Peyer's patch (tissue), 4 donors: ENCODE measurements around the gene ETV6. TPM values are rescaled to one million over a fixed set of nuclear protein-coding genes. Genes with fewer than 3 reads are reported as not detected.

Experiments
- DNase-seq, 3 donors: peaks; one replicate each; pipeline ENCODE4 v3.0.0-alpha.2; 2017 to 2019
- H3K27ac ChIP-seq, 4 donors: fragments of 200-600 bp; sonication (generic); one replicate each; pipeline ENCODE4 v1.5.1; 2016 to 2019
- H3K27me3 ChIP-seq, 2 donors: fragments of 200-600 bp; sonication (generic); one replicate each; pipeline ENCODE4 v1.5.1; 2019
- H3K36me3 ChIP-seq, 3 donors: fragments of 200-600 bp; sonication (generic); one replicate each; pipeline ENCODE4 v1.5.1; 2016 to 2019
- H3K4me1 ChIP-seq, 4 donors: fragments of 200-600 bp; sonication (generic); one replicate each; pipeline ENCODE4 v1.5.1; 2016 to 2019
- H3K4me3 ChIP-seq, 4 donors: fragments of 200-600 bp; sonication (generic); 1 replicate in 3 of 4; 2 replicates in 1 of 4; pipeline ENCODE4 v1.5.1; 2016 to 2019; ENCODE audit warnings: mild to moderate bottlenecking in 1 of 4
- H3K9me3 ChIP-seq, 4 donors: fragments of 200-600 bp; sonication (generic); one replicate each; pipeline ENCODE4 v1.5.1; 2016 to 2019; ENCODE audit warnings: mild to moderate bottlenecking in 1 of 4
- CTCF ChIP-seq, 6 experiments: fragments of 450-650 bp in 4 of 6; fragments of 200-600 bp in 2 of 6; sonication (generic) in 1 of 6; IDR thresholded peaks; one replicate each; pipeline ENCODE4 v1.5.1; 2017 to 2019; ENCODE audit warnings: antibody characterized with exemption in 6 of 6, mild to moderate bottlenecking in 3 of 6, moderate library complexity in 1 of 6
- POLR2A ChIP-seq, 2 donors: fragments of 450-650 bp; IDR thresholded peaks; one replicate each; pipeline ENCODE4 v1.5.1; 2017; ENCODE audit warnings: antibody characterized with exemption in 2 of 2, mild to moderate bottlenecking in 2 of 2, moderate library complexity in 2 of 2
- total RNA-seq, 4 donors: library from RNA; depleted of rRNA; stranded (reverse); fragments of >200 nt; gene quantifications; one replicate each; pipeline ENCODE4 v1.1.0, GENCODE V29; 2016

ETV6 gene
- total RNA-seq, 4 donors from 2014 or later: 35.4 to 49.5 (median 42.2) TPM

DNA sequence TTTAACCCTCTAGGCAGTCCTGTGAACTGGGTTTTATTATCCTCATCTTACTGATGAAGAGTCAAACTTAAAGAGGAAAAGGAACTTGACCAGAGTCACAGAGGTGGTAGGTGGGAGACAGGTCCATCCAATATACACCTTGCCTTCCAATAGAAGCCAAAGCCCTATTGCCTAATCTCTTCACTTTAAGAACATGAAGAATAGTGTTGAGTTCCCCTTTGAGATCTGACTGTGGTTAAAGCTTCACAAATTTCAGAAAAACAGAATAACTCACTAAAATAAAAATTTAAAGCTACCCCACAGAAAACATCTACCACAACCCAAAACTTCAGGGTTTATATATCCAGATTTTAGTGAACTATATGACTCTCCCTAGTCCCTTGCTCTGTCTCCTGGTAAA lies 115.4 kb downstream of the ETV6 start:
- TF ChIP-seq CTCF (IDR thresholded peaks at IDR 0.05): no peak
- no peak for TF ChIP-seq POLR2A (IDR thresholded peaks at IDR 0.05)
- peaks cover 0 to 69% (median 19%) of the 10 kb centered on the region in 4 donors for H3K4me1 ChIP-seq
- no peaks in the 10 kb centered on the region for H3K36me3 ChIP-seq
- peak overlapping the region; percentile 51 to 81 (median 64) for H3K27ac ChIP-seq
- no peak overlapping the region for H3K4me3 ChIP-seq
- no peak for DNase-seq
- no peaks in the 10 kb centered on the region for H3K27me3 ChIP-seq
- H3K9me3 ChIP-seq: no peaks in the 10 kb centered on the region

DNA sequence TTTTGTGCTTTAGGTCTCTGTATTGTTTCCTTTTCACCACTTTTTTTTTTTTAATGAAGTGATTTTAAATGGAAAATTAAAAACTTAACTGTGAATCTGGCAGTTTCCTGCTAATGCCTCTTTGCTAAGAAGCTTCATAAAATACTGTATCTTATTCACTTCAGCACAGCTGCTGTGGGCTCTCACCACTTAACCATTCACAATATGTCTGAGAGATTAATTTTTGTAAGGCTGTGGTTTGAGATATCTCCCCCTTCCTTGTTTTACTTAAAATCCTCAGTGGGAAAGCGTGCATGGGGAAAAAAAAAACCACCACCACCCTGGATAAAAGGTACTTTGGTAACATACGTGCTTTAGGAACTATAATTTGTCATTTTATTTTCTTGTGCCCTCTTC lies 115.9 kb downstream of the ETV6 start:
- H3K27ac ChIP-seq: peak overlapping the region; percentile 52 to 81 (median 70)
- H3K4me3 ChIP-seq: no peak overlapping the region
- TF ChIP-seq POLR2A (IDR thresholded peaks at IDR 0.05) (no peak), CTCF (IDR thresholded peaks at IDR 0.05) (no peak)
- H3K27me3 ChIP-seq: no peaks in the 10 kb centered on the region
- no peaks in the 10 kb centered on the region for H3K9me3 ChIP-seq
- no peaks in the 10 kb centered on the region for H3K36me3 ChIP-seq
- H3K4me1 ChIP-seq: peaks cover 0 to 73% (median 19%) of the 10 kb centered on the region in 4 donors
- DNase-seq: no peak

DNA sequence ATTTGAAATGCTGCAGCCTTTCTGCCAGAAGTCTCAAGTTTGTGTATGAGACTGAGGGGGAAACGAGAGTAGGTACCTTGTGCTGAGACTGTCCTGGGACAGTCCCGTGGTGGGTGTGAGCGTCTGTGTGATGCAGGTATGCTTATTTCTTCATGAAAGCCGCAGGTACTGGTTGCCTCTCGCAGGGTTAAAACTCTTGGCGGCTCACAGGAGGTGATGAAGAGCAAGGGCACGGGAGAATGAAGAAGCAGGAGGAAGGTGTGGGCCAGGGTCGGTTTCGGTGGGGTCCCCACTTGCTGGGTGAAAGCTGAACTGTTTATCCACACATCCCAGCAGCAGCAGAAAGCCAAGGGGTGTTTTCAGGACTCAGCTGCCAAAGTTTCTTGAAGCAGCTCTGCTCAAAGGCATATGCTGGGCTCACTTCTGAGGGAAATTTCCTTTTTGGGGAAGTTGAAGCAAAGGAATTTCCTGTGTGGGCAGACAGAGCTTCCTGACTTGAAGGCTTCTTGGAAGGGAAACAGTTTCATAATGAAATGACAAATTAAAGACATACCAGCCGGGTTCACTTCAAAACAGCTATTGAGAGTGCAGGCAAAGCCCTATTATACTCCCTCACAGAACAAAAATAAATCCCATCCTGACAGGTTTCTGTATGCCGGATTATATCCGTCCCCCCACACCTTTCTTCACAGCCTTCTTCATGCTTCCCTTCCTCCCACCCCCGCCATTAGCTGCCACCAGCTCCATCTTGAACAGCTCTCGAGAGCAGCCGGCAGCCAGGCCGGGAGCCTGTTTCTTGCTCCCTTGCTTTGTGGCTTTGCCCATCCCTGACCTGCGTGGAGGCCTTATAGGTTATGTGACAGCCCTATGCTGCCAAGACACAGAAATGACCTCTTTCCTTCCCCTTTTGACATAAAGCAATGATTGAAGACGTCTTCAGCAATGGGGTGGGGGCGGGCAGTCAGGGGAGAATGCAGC lies 116.6 kb downstream of the ETV6 start:
- no peaks in the 10 kb centered on the region for H3K9me3 ChIP-seq
- H3K36me3 ChIP-seq: no peaks in the 10 kb centered on the region
- peak overlapping the region; percentile 52 to 81 (median 70) for H3K27ac ChIP-seq
- peak in 2 of 3 donors; percentile 75 to 85 for DNase-seq
- no peak overlapping the region for H3K4me3 ChIP-seq
- H3K4me1 ChIP-seq: peaks cover 0 to 74% (median 19%) of the 10 kb centered on the region in 4 donors
- TF ChIP-seq POLR2A (IDR thresholded peaks at IDR 0.05) (no peak), CTCF (IDR thresholded peaks at IDR 0.05) (no peak)
- H3K27me3 ChIP-seq: no peaks in the 10 kb centered on the region

DNA sequence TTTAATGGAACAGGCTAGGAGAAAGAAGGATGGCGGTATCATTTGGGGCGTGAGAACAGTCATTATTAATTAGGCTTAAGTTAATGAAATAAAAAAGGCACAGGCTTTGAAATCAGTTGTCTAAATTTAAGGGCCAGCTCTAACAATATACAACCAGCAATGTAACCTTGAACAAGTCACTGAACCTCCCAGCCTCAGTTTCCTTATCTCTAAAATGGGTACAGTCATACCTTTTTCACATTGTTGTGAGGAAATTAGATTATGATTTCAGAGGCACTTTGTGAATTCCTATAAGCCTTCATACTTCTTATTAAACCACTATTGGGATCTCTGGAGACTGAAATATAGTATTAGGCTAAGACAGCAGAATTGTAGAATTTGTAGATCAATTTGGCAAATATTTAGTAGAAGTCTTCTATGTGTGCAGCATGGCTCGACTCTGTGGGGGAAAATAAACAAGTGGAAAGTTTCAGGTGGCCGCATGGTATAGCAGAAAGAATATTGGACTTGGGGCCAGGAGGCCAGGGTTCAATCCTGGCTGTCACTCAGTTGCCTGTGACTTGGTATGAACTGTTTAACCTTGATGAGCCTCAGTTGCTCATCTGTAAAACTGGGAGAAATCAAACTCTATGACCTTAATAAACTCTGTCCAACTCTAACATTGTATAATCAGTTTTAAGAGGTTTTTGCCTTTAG lies 117.7 kb downstream of the ETV6 start:
- Histone ChIP-seq H3K27ac (peak overlapping the region; percentile 52 to 81 (median 70)), H3K4me3 (no peak overlapping the region), H3K9me3 (no peaks in the 10 kb centered on the region), H3K27me3 (no peaks in the 10 kb centered on the region), H3K4me1 (peaks cover 0 to 67% (median 13%) of the 10 kb centered on the region in 4 donors), H3K36me3 (no peaks in the 10 kb centered on the region)
- TF ChIP-seq CTCF (IDR thresholded peaks at IDR 0.05): no peak
- no peak for TF ChIP-seq POLR2A (IDR thresholded peaks at IDR 0.05)
- DNase-seq: no peak

DNA sequence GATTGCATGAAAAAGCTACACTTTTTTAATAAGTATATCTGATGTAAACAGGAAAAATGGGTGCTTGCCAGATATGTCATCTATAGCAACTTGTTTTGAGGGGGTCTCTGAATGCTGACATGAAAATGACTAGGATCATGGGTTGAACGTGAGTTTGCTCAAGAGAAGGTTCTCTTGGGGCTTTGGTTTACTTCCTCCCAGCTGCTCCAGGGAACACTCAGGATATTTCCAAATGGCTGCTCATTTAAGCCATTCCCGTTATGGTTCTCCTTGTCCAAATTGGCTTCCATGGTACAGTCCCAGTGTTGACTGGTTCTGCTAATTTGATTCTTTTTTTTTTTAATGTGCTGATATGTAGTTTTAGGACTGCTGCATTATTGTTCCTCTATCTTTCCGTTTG lies 118.3 kb downstream of the ETV6 start:
- Histone ChIP-seq H3K27ac (peak overlapping the region in 2 of 4 donors; percentile 75 to 81), H3K27me3 (no peaks in the 10 kb centered on the region), H3K36me3 (no peaks in the 10 kb centered on the region), H3K4me3 (no peak overlapping the region), H3K4me1 (peaks cover 0 to 61% (median 9%) of the 10 kb centered on the region in 4 donors), H3K9me3 (no peaks in the 10 kb centered on the region)
- TF ChIP-seq POLR2A (IDR thresholded peaks at IDR 0.05) (no peak), CTCF (IDR thresholded peaks at IDR 0.05) (no peak)
- no peak for DNase-seq
